ENCODE data around the gene KLF6.

The KLF6 gene

GRCh38 chr10:3757250-3757637 lies 27.8 kb downstream of the KLF6 start:
- no peak for DNase-seq (ENCODE audit: low read depth in 2 of 2, low spot score in 1 of 2)

- DNase-seq (ENCODE audit: low read depth in 2 of 2, low spot score in 1 of 2), result no peak
Observed at GRCh38 chr10:3756360-3756740, 28.7 kb downstream of the KLF6 start.

- no peak for DNase-seq (ENCODE audit: low read depth in 2 of 2, low spot score in 1 of 2)
Observed at GRCh38 chr10:3755440-3756359, 29.3 kb downstream of the KLF6 start.

GRCh38 chr10:3754727-3755439 lies 30.1 kb downstream of the KLF6 start:
- no peak for DNase-seq (ENCODE audit: low read depth in 2 of 2, low spot score in 1 of 2)

GRCh38 chr10:3750854-3751253 lies 34.2 kb downstream of the KLF6 start:
- DNase-seq (ENCODE audit: low read depth in 2 of 2, low spot score in 1 of 2), result no peak

- no peak for DNase-seq (ENCODE audit: low read depth in 2 of 2, low spot score in 1 of 2)
Observed at GRCh38 chr10:3750006-3750816, 34.8 kb downstream of the KLF6 start.

- no peak for DNase-seq (ENCODE audit: low read depth in 2 of 2, low spot score in 1 of 2)
Observed at GRCh38 chr10:3749600-3749999, 35.4 kb downstream of the KLF6 start.

- DNase-seq (ENCODE audit: low read depth in 2 of 2, low spot score in 1 of 2), result no peak
Observed at GRCh38 chr10:3749011-3749410, 36.0 kb downstream of the KLF6 start.

- DNase-seq (ENCODE audit: low read depth in 2 of 2, low spot score in 1 of 2), result no peak
Observed at GRCh38 chr10:3748484-3748883, 36.5 kb downstream of the KLF6 start.

- DNase-seq (ENCODE audit: low read depth in 2 of 2, low spot score in 1 of 2), result no peak
Observed at GRCh38 chr10:3747984-3748383, 37.0 kb downstream of the KLF6 start.

- no peak for DNase-seq (ENCODE audit: low read depth in 2 of 2, low spot score in 1 of 2)
Observed at GRCh38 chr10:3747248-3747960, 37.6 kb downstream of the KLF6 start.

- no peak for DNase-seq (ENCODE audit: low read depth in 2 of 2, low spot score in 1 of 2)
Observed at GRCh38 chr10:3746634-3747033, 38.4 kb downstream of the KLF6 start.

- DNase-seq (ENCODE audit: low read depth in 2 of 2, low spot score in 1 of 2), result no peak
Observed at GRCh38 chr10:3745521-3745920, 39.5 kb downstream of the KLF6 start.

- DNase-seq (ENCODE audit: low read depth in 2 of 2, low spot score in 1 of 2), result no peak
Observed at GRCh38 chr10:3741688-3742461, 43.1 kb downstream of the KLF6 start.

GRCh38 chr10:3740157-3740871 lies 44.7 kb downstream of the KLF6 start:
- DNase-seq (ENCODE audit: low read depth in 2 of 2, low spot score in 1 of 2), result no peak

- no peak for DNase-seq (ENCODE audit: low read depth in 2 of 2, low spot score in 1 of 2)
Observed at GRCh38 chr10:3738855-3739350, 46.1 kb downstream of the KLF6 start.

- no peak for DNase-seq (ENCODE audit: low read depth in 2 of 2, low spot score in 1 of 2)
Observed at GRCh38 chr10:3737864-3738263, 47.1 kb downstream of the KLF6 start.

GRCh38 chr10:3735175-3735574 lies 49.8 kb downstream of the KLF6 start:
- no peak for DNase-seq (ENCODE audit: low read depth in 2 of 2, low spot score in 1 of 2)

GRCh38 chr10:3734111-3734510 lies 50.9 kb downstream of the KLF6 start:
- no peak for DNase-seq (ENCODE audit: low read depth in 2 of 2, low spot score in 1 of 2)
